GM18511 (cell line): ENCODE data around the gene C1QL4.
"Not testable (repeated sequence)": the region's sequence is repeated elsewhere in the genome, so short reads cannot be mapped to it uniquely, and the experiment has no call there.

Experiments used
- ATAC-seq: cut with Tn5 transposase; IDR thresholded peaks from one replicate; pipeline ENCODE4 v1.9.1; 2021; ENCODE audit warnings: mild to moderate bottlenecking, moderate library complexity; ENCODE audit not compliant: unreplicated experiment

Gene C1QL4

GRCh38 chr12:49282740-49283375 lies 54.1 kb downstream of the C1QL4 start:
- ATAC-seq: not testable (repeated sequence)
